Testis (tissue), 2 donors: ENCODE measurements around the gene SOX1.

Source experiments
- POLR2A ChIP-seq: fragments of 450-650 bp; IDR thresholded peaks from one replicate; pipeline ENCODE4 v1.6.1; 2017; ENCODE audit warnings: antibody characterized with exemption, mild to moderate bottlenecking, moderate library complexity
- TF ChIP-seq, protein P1 (sequence below), 3 experiments: fragments of 450-650 bp in 2 of 3; fragments of 200-600 bp in 1 of 3; sonication (generic) in 1 of 3; IDR thresholded peaks; one replicate each; pipeline ENCODE4 v1.5.1; 2016 to 2019; ENCODE audit warnings: antibody characterized with exemption in 3 of 3, mild to moderate bottlenecking in 2 of 3, moderate library complexity in 1 of 3

DNA sequence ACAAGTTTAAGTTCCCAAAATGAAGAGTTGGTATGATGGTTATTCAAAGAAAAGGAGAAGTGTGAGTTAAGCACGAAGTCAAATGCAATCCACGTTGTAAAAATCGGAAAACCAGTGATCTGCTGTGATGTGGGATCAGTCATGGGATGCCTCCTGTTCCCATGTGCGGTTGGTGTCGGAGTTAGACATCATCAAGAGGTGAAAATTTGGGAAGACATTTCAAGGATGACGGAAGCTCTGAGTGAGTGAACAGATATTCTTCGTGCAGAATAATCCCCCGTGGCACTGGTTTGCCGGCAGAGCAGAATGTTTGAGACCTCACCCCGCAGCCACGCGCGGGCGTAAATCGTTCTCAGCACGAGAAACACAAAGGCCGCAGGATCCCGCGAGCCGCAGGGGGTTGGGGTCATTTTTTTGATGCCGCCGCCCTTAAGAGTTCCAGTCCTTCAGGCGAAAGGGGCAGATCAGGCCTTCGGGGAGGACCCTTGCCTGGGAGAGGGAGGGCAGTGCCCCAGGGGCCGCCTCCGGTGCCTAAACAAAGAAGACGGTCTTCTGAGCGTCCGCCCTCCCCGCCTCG lies 13.7 kb upstream of the SOX1 start:
- TF ChIP-seq, protein P1, sequence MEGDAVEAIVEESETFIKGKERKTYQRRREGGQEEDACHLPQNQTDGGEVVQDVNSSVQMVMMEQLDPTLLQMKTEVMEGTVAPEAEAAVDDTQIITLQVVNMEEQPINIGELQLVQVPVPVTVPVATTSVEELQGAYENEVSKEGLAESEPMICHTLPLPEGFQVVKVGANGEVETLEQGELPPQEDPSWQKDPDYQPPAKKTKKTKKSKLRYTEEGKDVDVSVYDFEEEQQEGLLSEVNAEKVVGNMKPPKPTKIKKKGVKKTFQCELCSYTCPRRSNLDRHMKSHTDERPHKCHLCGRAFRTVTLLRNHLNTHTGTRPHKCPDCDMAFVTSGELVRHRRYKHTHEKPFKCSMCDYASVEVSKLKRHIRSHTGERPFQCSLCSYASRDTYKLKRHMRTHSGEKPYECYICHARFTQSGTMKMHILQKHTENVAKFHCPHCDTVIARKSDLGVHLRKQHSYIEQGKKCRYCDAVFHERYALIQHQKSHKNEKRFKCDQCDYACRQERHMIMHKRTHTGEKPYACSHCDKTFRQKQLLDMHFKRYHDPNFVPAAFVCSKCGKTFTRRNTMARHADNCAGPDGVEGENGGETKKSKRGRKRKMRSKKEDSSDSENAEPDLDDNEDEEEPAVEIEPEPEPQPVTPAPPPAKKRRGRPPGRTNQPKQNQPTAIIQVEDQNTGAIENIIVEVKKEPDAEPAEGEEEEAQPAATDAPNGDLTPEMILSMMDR (IDR thresholded peaks at IDR 0.05), result no peak
- TF ChIP-seq POLR2A, result no peak
